Neural progenitor cell (in vitro differentiated cells): ENCODE data around the gene LAMA1.

Experiments
- EZH2 ChIP-seq: fragments of 200-600 bp; sonication (generic); IDR thresholded peaks from 2 replicates; pipeline ENCODE4 v1.6.1; 2017; ENCODE audit warnings: antibody characterized with exemption, mild to moderate bottlenecking, moderate library complexity
- TF ChIP-seq, protein P1 (sequence below): fragments of 200-600 bp; sonication (generic); IDR thresholded peaks from 2 replicates; pipeline ENCODE4 v1.5.1; 2017; ENCODE audit warnings: antibody characterized with exemption, mild to moderate bottlenecking

- TF ChIP-seq, protein P1, sequence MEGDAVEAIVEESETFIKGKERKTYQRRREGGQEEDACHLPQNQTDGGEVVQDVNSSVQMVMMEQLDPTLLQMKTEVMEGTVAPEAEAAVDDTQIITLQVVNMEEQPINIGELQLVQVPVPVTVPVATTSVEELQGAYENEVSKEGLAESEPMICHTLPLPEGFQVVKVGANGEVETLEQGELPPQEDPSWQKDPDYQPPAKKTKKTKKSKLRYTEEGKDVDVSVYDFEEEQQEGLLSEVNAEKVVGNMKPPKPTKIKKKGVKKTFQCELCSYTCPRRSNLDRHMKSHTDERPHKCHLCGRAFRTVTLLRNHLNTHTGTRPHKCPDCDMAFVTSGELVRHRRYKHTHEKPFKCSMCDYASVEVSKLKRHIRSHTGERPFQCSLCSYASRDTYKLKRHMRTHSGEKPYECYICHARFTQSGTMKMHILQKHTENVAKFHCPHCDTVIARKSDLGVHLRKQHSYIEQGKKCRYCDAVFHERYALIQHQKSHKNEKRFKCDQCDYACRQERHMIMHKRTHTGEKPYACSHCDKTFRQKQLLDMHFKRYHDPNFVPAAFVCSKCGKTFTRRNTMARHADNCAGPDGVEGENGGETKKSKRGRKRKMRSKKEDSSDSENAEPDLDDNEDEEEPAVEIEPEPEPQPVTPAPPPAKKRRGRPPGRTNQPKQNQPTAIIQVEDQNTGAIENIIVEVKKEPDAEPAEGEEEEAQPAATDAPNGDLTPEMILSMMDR: no peak
- TF ChIP-seq EZH2: no peak
Observed at GRCh38 chr18:6961331-6961730, 156.3 kb downstream of the LAMA1 start.
